22Rv1 (cell line): Measurements from ENCODE around the gene FOXN1.

ENCODE experiments used
- H3K27ac ChIP-seq: fragments of 450-650 bp; 2 replicates; pipeline ENCODE4 v1.5.1; 2017
- CTCF ChIP-seq: fragments of 450-650 bp; IDR thresholded peaks from 2 replicates; pipeline ENCODE4 v1.5.1; 2017; ENCODE audit warnings: mild to moderate bottlenecking
- ZFX ChIP-seq: fragments of 450-650 bp; IDR thresholded peaks from 2 replicates; pipeline ENCODE4 v1.6.1; 2017; ENCODE audit warnings: antibody characterized with exemption, borderline replicate concordance

The FOXN1 gene

GRCh38 chr17:28580959-28581358 is 74.8 kb downstream of the FOXN1 start:
- H3K27ac ChIP-seq, result no peak overlapping the region
- TF ChIP-seq ZFX (no peak), CTCF (no peak)

GRCh38 chr17:28582513-28582912 is 76.4 kb downstream of the FOXN1 start:
- TF ChIP-seq CTCF, result no peak
- TF ChIP-seq ZFX, result no peak
- H3K27ac ChIP-seq, result no peak overlapping the region

- TF ChIP-seq CTCF (no peak), ZFX (no peak)
- no peak overlapping the region for H3K27ac ChIP-seq
These were observed 78.3 kb downstream of the FOXN1 start for GRCh38 chr17:28584434-28584833.

- H3K27ac ChIP-seq, result no peak overlapping the region
- TF ChIP-seq ZFX, result no peak
- no peak for TF ChIP-seq CTCF
These were observed 79.7 kb downstream of the FOXN1 start for GRCh38 chr17:28585851-28586250.
